Left lung (tissue), 10 donors: ENCODE data around the gene C5orf47. TPM values are rescaled to one million over a fixed set of nuclear protein-coding genes. Genes with fewer than 3 reads are reported as not detected.

Experiments used
- ATAC-seq: fragments of 200-7000 bp; cut with Tn5 transposase; one replicate; pipeline ENCODE4 v1.9.1; 2020; ENCODE audit warnings: moderate library complexity
- DNase-seq, 4 donors: peaks; one replicate each; pipeline ENCODE4 v3.0.0-alpha.2; 2013 to 2020
- H3K27ac ChIP-seq, 2 donors: fragments of 200-600 bp; sonication (generic) in 1 of 2; one replicate each; pipeline versions ENCODE4 v1.5.0 to v1.8.0; 2020 to 2021
- H3K27me3 ChIP-seq, 2 donors: fragments of 200-600 bp; sonication (generic) in 1 of 2; one replicate each; pipeline versions ENCODE4 v1.5.0 to v1.8.0; 2020 to 2021
- H3K36me3 ChIP-seq, 2 donors: fragments of 200-600 bp; sonication (generic) in 1 of 2; one replicate each; pipeline versions ENCODE4 v1.5.0 to v1.8.0; 2020 to 2021
- H3K4me1 ChIP-seq, 2 donors: fragments of 200-600 bp; one replicate each; pipeline ENCODE4 v1.8.0; 2021
- H3K4me3 ChIP-seq, 2 donors: fragments of 200-600 bp; sonication (generic) in 1 of 2; one replicate each; pipeline versions ENCODE4 v1.5.0 to v1.8.0; 2020 to 2021; ENCODE audit warnings: mild to moderate bottlenecking in 1 of 2
- H3K9me3 ChIP-seq, 2 donors: fragments of 200-600 bp; sonication (generic) in 1 of 2; one replicate each; pipeline versions ENCODE4 v1.5.0 to v1.8.0; 2020 to 2021
- intact Hi-C, 2 donors: fragments of 100-400 bp; cut with DNase I; formaldehyde crosslinking; loops; one replicate each; pipeline versions ENCODE4 v1.11.2 to v1.14.2; 2022
- polyA plus RNA-seq, 6 donors: library from polyadenylated mRNA; unstranded; fragments of 120-200 nt; gene quantifications; one replicate each; pipeline ENCODE4 v1.2.1, GENCODE V29; 2013; ENCODE audit not compliant: insufficient read length in 6 of 6
- total RNA-seq, 2 donors: library from RNA; stranded (reverse); fragmentation: NEBNext Ultra II Directional; extraction: Animal tissue kit (Norgen Biotek cat#: 25700); gene quantifications; one replicate each; pipeline ENCODE4 v1.2.1, GENCODE V29; 2021
- TF ChIP-seq, protein P1 (sequence below), 2 donors: fragments of 200-600 bp; sonication (generic) in 1 of 2; IDR thresholded peaks; one replicate each; pipeline versions ENCODE4 v1.5.0 to v1.8.0; 2021; ENCODE audit warnings: antibody characterized with exemption in 2 of 2
- donor health status: DM: no; HTN: yes; CAD: no.
- donor health status: DM: no; HTN: no; CAD: no.

Gene C5orf47
- total and polyA plus RNA-seq, 8 donors = 0.12 to 0.37 (median 0.23) TPM; not detected in 2

DNA sequence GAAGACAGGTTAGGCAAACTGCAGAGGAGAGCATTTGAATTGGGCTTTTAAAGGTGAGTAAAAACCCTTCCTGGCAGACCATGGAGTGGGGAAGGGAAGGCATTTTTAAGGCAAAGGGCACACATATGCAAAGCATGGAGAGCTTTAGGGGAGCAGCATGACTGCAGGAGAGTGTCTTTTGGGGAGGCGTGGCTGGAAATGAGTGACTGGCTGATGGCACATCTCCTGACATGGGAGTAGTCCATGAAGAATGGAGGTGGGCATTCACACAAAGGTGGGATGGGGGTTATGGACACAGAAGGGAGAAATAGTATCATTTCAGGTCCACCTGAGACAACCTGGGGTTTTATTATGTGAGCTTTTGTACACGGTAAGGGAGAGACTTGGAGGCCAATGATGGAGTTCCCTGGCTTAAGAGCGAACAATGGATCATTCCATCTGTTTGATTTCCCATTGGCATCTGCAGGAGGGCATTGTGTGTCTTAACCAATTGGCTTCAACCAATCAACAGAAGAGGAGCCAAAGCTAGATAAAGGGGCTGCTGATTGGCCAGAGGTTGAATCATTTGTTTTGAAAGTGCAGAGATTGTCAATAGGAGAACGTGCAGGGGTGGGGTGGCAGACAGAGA is 58.6 kb downstream of the C5orf47 start:
- TF ChIP-seq, protein P1, sequence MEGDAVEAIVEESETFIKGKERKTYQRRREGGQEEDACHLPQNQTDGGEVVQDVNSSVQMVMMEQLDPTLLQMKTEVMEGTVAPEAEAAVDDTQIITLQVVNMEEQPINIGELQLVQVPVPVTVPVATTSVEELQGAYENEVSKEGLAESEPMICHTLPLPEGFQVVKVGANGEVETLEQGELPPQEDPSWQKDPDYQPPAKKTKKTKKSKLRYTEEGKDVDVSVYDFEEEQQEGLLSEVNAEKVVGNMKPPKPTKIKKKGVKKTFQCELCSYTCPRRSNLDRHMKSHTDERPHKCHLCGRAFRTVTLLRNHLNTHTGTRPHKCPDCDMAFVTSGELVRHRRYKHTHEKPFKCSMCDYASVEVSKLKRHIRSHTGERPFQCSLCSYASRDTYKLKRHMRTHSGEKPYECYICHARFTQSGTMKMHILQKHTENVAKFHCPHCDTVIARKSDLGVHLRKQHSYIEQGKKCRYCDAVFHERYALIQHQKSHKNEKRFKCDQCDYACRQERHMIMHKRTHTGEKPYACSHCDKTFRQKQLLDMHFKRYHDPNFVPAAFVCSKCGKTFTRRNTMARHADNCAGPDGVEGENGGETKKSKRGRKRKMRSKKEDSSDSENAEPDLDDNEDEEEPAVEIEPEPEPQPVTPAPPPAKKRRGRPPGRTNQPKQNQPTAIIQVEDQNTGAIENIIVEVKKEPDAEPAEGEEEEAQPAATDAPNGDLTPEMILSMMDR (IDR thresholded peaks at IDR 0.05) = no peak
- no peaks in the 10 kb centered on the region for H3K36me3 ChIP-seq
- intact Hi-C loops = no loop called here

DNA sequence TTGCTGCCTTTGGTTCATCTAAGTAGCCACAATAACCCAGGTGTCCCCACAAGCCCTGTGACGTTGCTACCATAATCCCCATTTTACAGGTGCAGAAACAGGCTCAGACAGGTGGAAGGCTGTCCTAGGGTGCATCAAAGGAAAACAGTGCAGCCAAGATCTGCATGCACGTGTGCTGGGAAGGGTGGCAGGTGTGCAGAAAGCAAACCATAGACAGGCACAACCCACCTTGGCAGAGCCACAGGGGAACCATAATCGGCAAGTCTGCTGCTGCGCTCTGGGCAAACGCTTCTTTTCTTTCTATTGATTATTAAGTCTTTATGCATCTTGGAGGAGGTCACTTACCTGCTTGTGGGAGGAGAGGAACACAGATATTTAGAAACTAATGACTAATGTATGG is 63.7 kb downstream of the C5orf47 start:
- no peaks in the 10 kb centered on the region for H3K4me1 ChIP-seq
- ATAC-seq (no peak), DNase-seq (no peak)
- H3K27me3 ChIP-seq = peaks cover 0 to under 1% of the 10 kb centered on the region in 2 donors
- no peak overlapping the region for H3K27ac ChIP-seq
- H3K36me3 ChIP-seq = no peaks in the 10 kb centered on the region
- no peak overlapping the region for H3K4me3 ChIP-seq
- intact Hi-C loops = no loop called here
- no peaks in the 10 kb centered on the region for H3K9me3 ChIP-seq
- TF ChIP-seq, protein P1 (IDR thresholded peaks at IDR 0.05) = no peak

More for the DNA sequence above, 58.6 kb downstream of the C5orf47 start:
- Histone ChIP-seq H3K9me3 (no peaks in the 10 kb centered on the region), H3K27ac (no peak overlapping the region), H3K27me3 (peaks cover 0 to 21% of the 10 kb centered on the region in 2 donors), H3K4me3 (no peak overlapping the region), H3K4me1 (no peaks in the 10 kb centered on the region)
- DNase-seq = no peak
- ATAC-seq = no peak

DNA sequence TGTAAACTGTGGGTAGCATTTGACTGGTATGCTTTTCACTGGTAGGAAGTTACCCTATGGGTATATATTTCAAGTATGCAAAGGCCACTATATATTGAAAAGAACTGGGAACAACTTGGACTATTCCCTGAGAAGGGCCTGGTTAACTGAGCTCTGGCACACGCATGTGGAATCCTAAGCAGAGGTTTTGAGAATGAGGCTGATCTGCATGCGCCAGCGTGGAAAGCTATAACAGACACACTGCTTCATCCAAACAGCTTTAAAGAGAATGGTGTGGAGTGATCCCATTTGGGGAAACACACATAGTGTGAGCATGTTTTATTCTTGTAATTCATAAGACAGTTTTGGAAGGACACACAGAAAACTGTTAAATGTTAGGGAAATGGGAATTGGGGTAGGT is 64.9 kb downstream of the C5orf47 start:
- DNase-seq (no peak), ATAC-seq (no peak)
- H3K4me3 ChIP-seq = no peak overlapping the region
- no peak overlapping the region for H3K27ac ChIP-seq
- no peaks in the 10 kb centered on the region for H3K36me3 ChIP-seq
- TF ChIP-seq, protein P1 (IDR thresholded peaks at IDR 0.05) = no peak
- H3K4me1 ChIP-seq = no peaks in the 10 kb centered on the region
- intact Hi-C loops = no loop called here
- H3K9me3 ChIP-seq = no peaks in the 10 kb centered on the region
- H3K27me3 ChIP-seq = no peaks in the 10 kb centered on the region

Other genes with a start within 250 kb of the C5orf47 start
- gene CPEB4, start 100.8 kb upstream of the C5orf47 start, total RNA-seq = 10 to 100 TPM; 52.5 to 59.6 TPM
- 10 to 100 TPM; 16.3 to 18.8 (median 17.3) TPM for gene CPEB4, start 100.8 kb upstream of the C5orf47 start, polyA plus RNA-seq
- gene NSG2, start 56.5 kb downstream of the C5orf47 start, total RNA-seq = under 1 TPM in 1 of 2 donors, not detected in 1; 0.34 TPM
- 1 to 10 TPM; 2.1 to 3.3 (median 2.3) TPM for gene NSG2, start 56.5 kb downstream of the C5orf47 start, polyA plus RNA-seq